NCI-H524 treated with DMSO at 0.1 percent for 48 hours (cell line): Measurements from ENCODE around the gene DOK7.
"Not testable (repeated sequence)": the region's sequence is repeated elsewhere in the genome, so short reads cannot be mapped to it uniquely, and the experiment has no call there.

Experiments used
- DNase-seq: peaks from one replicate; lab custom pipeline; 2025; lab: John Stamatoyannopoulos, UW

The DOK7 gene

DNA sequence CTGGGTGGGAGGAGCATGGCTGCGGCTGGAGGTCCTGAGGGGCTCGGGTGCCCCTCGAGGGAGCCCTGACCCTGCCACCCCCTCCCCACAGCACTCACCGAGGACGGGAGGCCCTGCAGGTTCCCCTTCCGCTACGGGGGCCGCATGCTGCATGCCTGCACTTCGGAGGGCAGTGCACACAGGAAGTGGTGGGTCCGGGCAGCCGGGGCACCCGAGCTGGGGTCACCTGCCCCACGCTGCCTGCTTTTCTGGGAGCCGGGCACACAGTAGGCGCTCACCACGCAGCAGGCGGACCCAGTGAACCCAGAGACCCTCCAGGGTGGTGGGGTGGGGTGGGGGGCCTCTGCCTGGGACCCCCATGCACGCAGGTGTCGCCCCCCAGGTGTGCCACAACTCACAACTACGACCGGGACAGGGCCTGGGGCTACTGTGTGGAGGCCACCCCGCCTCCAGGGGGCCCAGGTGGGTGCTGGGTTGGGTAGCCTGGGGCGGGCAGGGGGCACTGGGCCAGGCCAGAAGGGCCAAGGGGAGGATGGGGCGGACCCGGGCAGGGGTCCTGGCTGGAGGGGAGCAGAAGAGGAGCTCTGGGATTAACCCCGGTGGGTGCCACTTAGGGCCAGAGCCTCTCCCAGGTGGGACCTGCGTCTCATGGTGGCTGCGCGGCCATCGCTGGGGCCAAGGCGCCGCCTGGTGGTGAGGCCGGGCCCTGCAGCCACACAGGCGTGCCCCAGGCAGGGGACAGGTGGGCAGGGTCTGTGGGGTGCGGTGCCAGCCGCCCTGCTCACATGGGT, 20.0 kb upstream of the DOK7 start:
- DNase-seq, result no peak

GRCh38 chr4:3443750-3444309, 19.3 kb upstream of the DOK7 start:
- DNase-seq, result no peak

GRCh38 chr4:3444351-3445110, 18.6 kb upstream of the DOK7 start:
- no peak for DNase-seq

- DNase-seq, result no peak
Observed at GRCh38 chr4:3445111-3445820, 17.8 kb upstream of the DOK7 start.

DNA sequence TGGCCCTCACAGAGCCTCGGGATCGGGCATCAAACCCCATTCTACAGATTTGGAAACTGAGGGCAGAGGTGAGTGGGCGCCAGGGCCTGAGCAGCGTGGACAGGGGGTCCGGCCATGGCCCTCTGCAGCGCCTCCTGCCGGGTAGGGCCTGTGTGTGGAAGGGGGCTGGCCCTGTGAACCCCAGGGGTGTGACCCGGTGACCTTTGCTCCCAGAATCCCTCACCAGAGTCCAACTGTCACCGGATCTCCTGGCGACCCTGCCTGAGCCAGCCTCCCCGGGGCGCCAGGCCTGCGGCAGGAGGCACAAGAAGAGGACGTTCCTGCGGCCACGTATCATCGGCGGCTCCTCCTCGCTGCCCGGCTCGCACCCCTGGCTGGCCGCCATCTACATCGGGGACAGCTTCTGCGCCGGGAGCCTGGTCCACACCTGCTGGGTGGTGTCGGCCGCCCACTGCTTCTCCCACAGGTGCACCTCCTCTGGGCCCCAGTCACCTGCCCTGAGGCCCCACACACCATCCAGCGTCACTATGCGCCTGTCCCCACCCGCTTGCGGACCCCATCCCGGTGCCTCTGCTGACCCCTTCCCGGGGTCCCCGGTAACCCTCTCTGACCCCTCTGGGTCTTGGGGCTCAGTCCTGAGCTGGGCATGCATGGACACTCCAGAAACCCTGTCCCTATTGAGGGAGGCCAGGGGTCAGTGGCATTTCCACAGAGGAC, 17.1 kb upstream of the DOK7 start:
- DNase-seq, result no peak

DNA sequence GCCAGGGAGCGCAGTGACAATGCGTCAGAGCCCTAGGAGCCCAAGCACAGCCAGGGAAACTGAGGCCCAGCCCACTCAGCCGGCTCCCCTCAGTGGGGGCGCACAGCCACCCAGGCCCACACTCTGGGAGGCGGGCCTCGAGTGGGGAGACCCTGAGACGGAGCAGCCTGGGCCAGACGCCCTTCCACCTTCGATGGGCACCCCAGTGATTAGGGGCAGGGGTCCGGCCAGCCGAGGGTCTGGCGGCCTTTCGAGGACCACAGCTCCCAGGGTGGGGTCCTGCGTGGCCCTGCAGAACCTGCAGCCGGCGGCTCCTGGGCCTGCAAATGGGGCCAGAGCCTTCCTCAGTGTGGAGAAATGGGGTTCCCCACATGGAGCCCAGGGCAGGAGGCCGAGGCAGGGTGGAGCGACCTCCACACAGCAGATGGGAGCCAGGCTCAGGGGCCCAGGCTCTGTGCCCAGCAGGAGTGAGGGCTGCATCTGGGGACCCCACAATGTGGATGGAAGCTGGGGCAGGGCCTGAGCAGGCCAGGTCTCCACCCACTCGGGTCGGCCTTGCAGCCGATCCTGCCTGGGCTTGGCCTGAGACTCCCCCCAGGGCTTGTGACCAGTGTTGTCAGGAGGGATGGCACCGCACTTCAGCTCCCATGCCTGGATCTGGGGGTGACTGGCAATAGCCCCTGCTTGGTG, 16.3 kb upstream of the DOK7 start:
- no peak for DNase-seq

GRCh38 chr4:3447431-3448395, 15.4 kb upstream of the DOK7 start:
- DNase-seq, result no peak

DNA sequence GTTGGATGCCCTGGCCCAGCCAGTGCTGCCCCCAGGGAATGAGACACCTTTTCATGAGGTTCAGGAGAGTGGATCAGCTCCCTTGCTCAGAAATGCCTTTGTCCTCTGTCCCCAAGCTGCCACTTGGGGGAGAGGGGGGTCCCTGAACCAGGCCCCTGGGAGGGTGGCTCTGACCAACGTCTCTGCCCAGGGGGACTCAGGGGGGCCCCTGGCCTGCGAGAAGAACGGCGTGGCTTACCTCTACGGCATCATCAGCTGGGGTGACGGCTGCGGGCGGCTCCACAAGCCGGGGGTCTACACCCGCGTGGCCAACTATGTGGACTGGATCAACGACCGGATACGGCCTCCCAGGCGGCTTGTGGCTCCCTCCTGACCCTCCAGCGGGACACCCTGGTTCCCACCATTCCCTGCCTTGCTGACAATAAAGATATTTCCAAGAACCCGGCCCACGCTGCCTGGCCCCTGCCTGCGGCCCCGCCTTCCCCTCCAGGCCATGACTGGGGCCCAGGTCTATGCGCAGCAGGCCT, 14.0 kb upstream of the DOK7 start:
- DNase-seq, result no peak

GRCh38 chr4:3449574-3450534, 13.3 kb upstream of the DOK7 start:
- no peak for DNase-seq

- DNase-seq, result no peak
Observed at GRCh38 chr4:3450643-3451042, 12.5 kb upstream of the DOK7 start.

GRCh38 chr4:3451956-3452355, 11.2 kb upstream of the DOK7 start:
- no peak for DNase-seq

DNA sequence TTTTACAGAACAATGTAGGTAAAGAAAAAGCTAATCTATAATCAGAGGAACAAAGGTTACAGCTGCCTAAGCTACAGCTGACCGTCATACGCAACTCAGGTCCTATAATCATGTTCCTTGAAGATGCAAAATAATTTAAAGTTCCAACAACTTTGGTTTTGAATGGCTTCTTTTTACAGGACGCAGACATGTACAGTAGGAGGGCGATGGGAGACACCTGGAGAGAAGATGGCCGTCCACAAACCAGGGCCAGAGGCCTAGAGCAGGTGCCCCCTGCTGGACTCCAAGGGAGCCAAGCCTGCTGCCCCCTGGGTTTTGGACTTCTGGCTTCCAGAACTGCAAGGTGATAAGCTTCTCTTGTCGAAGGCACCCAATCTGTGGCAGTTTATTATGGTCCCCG, 10.7 kb upstream of the DOK7 start:
- DNase-seq, result no peak

- not testable (repeated sequence) for DNase-seq
Observed at GRCh38 chr4:3455596-3455995, 7.5 kb upstream of the DOK7 start.

- DNase-seq, result no peak
Observed at GRCh38 chr4:3458371-3458770, 4.7 kb upstream of the DOK7 start.

- DNase-seq, result not testable (repeated sequence)
Observed at GRCh38 chr4:3459156-3459555, 4.0 kb upstream of the DOK7 start.

DNA sequence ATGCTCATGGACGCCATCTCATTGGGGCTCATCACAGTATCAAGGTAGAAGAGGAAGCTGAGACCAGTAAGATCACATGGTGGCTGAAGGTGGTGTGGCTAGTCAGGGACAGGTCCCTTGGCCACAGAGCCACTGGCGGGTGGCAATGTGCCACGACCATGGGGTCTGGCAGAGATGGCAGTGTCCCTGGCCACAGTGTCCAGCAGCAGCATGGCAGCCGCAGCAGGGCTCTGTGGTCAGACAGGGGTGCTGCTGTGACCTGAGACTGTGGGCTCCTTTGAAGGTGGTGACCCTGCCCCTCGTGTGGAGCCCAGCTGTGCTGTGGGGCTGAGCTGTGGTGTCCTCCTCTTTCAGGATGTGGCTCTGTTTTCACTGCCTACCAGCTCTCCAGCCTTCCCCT, 2.2 kb upstream of the DOK7 start:
- no peak for DNase-seq

DNA sequence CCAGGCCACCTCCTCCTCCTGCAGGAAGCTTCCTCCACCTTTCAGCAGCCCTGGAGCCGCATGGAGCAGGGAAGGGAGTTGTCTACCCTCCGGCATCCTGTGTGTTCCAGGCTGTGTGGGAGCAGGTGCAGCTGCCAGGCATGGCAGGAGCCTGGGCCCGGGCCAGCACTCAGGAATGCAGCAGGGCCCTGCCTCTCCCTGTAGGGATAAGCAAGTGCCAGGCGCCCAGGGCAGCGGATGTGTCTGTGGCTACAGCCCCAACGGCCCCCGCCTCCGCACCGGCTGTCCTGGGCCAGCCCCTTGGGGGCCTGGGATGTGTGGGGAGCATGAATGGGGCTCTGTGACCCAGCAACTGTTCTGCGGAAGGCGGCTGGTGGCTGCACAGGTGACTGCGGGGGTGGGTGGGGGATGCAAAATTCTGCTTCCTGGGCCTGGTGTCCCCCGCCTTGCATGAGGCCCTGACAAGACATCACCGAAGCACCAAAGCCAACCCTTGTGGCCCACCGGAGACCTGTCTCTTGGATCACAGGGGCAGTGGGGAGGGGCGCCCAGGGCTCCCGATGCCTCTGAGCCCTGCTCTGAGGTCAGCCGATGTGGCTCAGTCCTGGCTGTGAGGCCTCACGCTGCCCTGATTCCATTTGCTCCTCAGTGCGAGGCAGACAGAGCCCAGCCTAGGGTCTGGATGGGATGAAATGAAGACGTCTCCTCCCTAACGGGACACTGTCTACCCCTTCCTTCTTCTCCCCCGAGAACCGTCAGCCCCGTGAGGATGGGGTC, 1.4 kb upstream of the DOK7 start:
- DNase-seq, result no peak

- no peak for DNase-seq
Observed at GRCh38 chr4:3462321-3462789, 751 bp upstream of the DOK7 start.
